ENCODE data around the gene GPHB5. TPM values are rescaled to one million over a fixed set of nuclear protein-coding genes. Genes with fewer than 3 reads are reported as not detected.

The GPHB5 gene
- total RNA-seq, 3 donors from 2014 or later: not detected

GRCh38 chr14:63292805-63293204, 25.9 kb downstream of the GPHB5 start:
- ATAC-seq (no peak), DNase-seq (no peak)
- intact Hi-C loops (cut with DNase I, micrococcal nuclease): no loop called here
- H3K4me3 ChIP-seq: no peak overlapping the region
- H3K4me1 ChIP-seq (ENCODE audit: low read depth): no peaks in the 10 kb centered on the region
- H3K36me3 ChIP-seq (ENCODE audit: low read depth): no peaks in the 10 kb centered on the region
- no peak for TF ChIP-seq CTCF (IDR thresholded peaks at IDR 0.05)
- no peaks in the 10 kb centered on the region for H3K9me3 ChIP-seq

GRCh38 chr14:63290741-63291430, 27.8 kb downstream of the GPHB5 start:
- DNase-seq (no peak), ATAC-seq (no peak)
- intact Hi-C loops (cut with DNase I, micrococcal nuclease): no loop called here
- TF ChIP-seq CTCF (IDR thresholded peaks at IDR 0.05): no peak
- no peaks in the 10 kb centered on the region for H3K4me1 ChIP-seq (ENCODE audit: low read depth)
- no peaks in the 10 kb centered on the region for H3K36me3 ChIP-seq (ENCODE audit: low read depth)
- no peak overlapping the region for H3K4me3 ChIP-seq
- no peaks in the 10 kb centered on the region for H3K9me3 ChIP-seq

- no peak for ATAC-seq
Measured at GRCh38 chr14:63288853-63289252, 29.9 kb downstream of the GPHB5 start.

GRCh38 chr14:63287666-63288483, 30.9 kb downstream of the GPHB5 start:
- no peaks in the 10 kb centered on the region for H3K4me1 ChIP-seq (ENCODE audit: low read depth)
- no peak for DNase-seq
- no peak overlapping the region for H3K4me3 ChIP-seq
- intact Hi-C loops (cut with DNase I, micrococcal nuclease): no loop called here
- ATAC-seq: no peak
- H3K9me3 ChIP-seq: no peaks in the 10 kb centered on the region
- TF ChIP-seq CTCF (IDR thresholded peaks at IDR 0.05): no peak
- H3K36me3 ChIP-seq (ENCODE audit: low read depth): no peaks in the 10 kb centered on the region

More at GRCh38 chr14:63288853-63289252, 29.9 kb downstream of the GPHB5 start:
- no peak for DNase-seq
- Histone ChIP-seq H3K4me1 (ENCODE audit: low read depth) (no peaks in the 10 kb centered on the region), H3K36me3 (ENCODE audit: low read depth) (no peaks in the 10 kb centered on the region), H3K9me3 (no peaks in the 10 kb centered on the region), H3K4me3 (no peak overlapping the region)
- intact Hi-C loops (cut with DNase I, micrococcal nuclease): no loop called here
- no peak for TF ChIP-seq CTCF (IDR thresholded peaks at IDR 0.05)

GRCh38 chr14:63286071-63286470, 32.7 kb downstream of the GPHB5 start:
- ATAC-seq: peak; percentile 40
- Histone ChIP-seq H3K36me3 (ENCODE audit: low read depth) (no peaks in the 10 kb centered on the region), H3K4me1 (ENCODE audit: low read depth) (no peaks in the 10 kb centered on the region), H3K9me3 (no peaks in the 10 kb centered on the region), H3K4me3 (no peak overlapping the region)
- DNase-seq: no peak
- intact Hi-C loops (cut with DNase I, micrococcal nuclease): no loop called here
- TF ChIP-seq CTCF (IDR thresholded peaks at IDR 0.05): no peak
